Lower leg skin (tissue), 4 donors: ENCODE measurements around the gene ITSN1. TPM values are rescaled to one million over a fixed set of nuclear protein-coding genes. Genes with fewer than 3 reads are reported as not detected.

Experiments used
- DNase-seq, 2 donors: peaks; one replicate each; pipeline ENCODE4 v3.0.0-alpha.2; 2019; ENCODE audit warnings: low spot score in 2 of 2
- H3K4me3 ChIP-seq: fragments of 200-600 bp; sonication (generic); 2 replicates; pipeline ENCODE4 v1.5.1; 2017; ENCODE audit warnings: mild to moderate bottlenecking, low read depth; ENCODE audit not compliant: poor library complexity, severe bottlenecking
- CTCF ChIP-seq, 3 donors: fragments of 450-650 bp; IDR thresholded peaks; one replicate each; pipeline ENCODE4 v1.5.1; 2016; ENCODE audit warnings: antibody characterized with exemption in 3 of 3, mild to moderate bottlenecking in 3 of 3, moderate library complexity in 2 of 3
- POLR2A ChIP-seq, 2 donors: fragments of 450-650 bp; IDR thresholded peaks; one replicate each; pipeline ENCODE4 v1.6.1; 2016 to 2017; ENCODE audit warnings: antibody characterized with exemption in 2 of 2, mild to moderate bottlenecking in 1 of 2, moderate library complexity in 1 of 2
- WGBS, 2 donors: methylation state at CpG; one replicate each; pipeline ENCODE4 v1.1.5; 2018; 5-methylcytosine and 5-hydroxymethylcytosine counted together
- intact Hi-C: fragments of 100-400 bp; cut with DNase I; formaldehyde crosslinking; loops from one replicate; pipeline ENCODE4 v1.15.0; 2023; ENCODE audit warnings: low total_unique reads
- total RNA-seq, 4 donors: library from RNA; depleted of rRNA; stranded (reverse); fragments of >200 nt; gene quantifications; one replicate each; pipeline ENCODE4 v1.1.0, GENCODE V29; 2016

ITSN1 gene
- total RNA-seq, 4 donors from 2014 or later = 17.4 to 39.5 (median 31.7) TPM

- intact Hi-C loops = no loop called here
- H3K4me3 ChIP-seq = no peak overlapping the region
- WGBS, 2 donors = 91 to 98% methylated on average over 7 of the region's 7 CpGs
- no peak for DNase-seq
- no peak for TF ChIP-seq POLR2A (IDR thresholded peaks at IDR 0.05)
- TF ChIP-seq CTCF (IDR thresholded peaks at IDR 0.05) = no peak
These were observed 231.9 kb downstream of the ITSN1 start for GRCh38 chr21:33874161-33874560.

GRCh38 chr21:33875026-33875695, 232.9 kb downstream of the ITSN1 start:
- DNase-seq = no peak
- 92 to 95% methylated on average over 20 of the region's 20 CpGs for WGBS, 2 donors

GRCh38 chr21:33878824-33879223, 236.5 kb downstream of the ITSN1 start:
- WGBS, 2 donors = 86 to 88% methylated on average over 6 of the region's 6 CpGs
- intact Hi-C loops = no loop called here
- no peak for DNase-seq
- TF ChIP-seq CTCF (IDR thresholded peaks at IDR 0.05) = no peak
- TF ChIP-seq POLR2A (IDR thresholded peaks at IDR 0.05) = no peak
- no peak overlapping the region for H3K4me3 ChIP-seq

More at GRCh38 chr21:33875026-33875695, 232.9 kb downstream of the ITSN1 start:
- H3K4me3 ChIP-seq = no peak overlapping the region
- intact Hi-C loops = no loop called here
- TF ChIP-seq CTCF (IDR thresholded peaks at IDR 0.05) (no peak), POLR2A (IDR thresholded peaks at IDR 0.05) (no peak)

GRCh38 chr21:33880626-33881025, 238.3 kb downstream of the ITSN1 start:
- TF ChIP-seq POLR2A (IDR thresholded peaks at IDR 0.05) (no peak), CTCF (IDR thresholded peaks at IDR 0.05) (no peak)
- H3K4me3 ChIP-seq = no peak overlapping the region
- intact Hi-C loops = no loop called here
- no peak for DNase-seq
- 93 to 96% methylated on average over 13 of the region's 13 CpGs for WGBS, 2 donors

- H3K4me3 ChIP-seq = no peak overlapping the region
- DNase-seq = no peak
- WGBS, 2 donors = 86 to 89% methylated on average over 9 of the region's 9 CpGs
- TF ChIP-seq CTCF (IDR thresholded peaks at IDR 0.05) = no peak
- TF ChIP-seq POLR2A (IDR thresholded peaks at IDR 0.05) = no peak
- intact Hi-C loops = no loop called here
These were observed 239.6 kb downstream of the ITSN1 start for GRCh38 chr21:33881689-33882440.
